Naive thymus-derived CD4-positive, alpha-beta T cell (primary cell): Measurements from ENCODE around the gene GABRA4. TPM values are rescaled to one million over a fixed set of nuclear protein-coding genes. Genes with fewer than 3 reads are reported as not detected.
A peak's percentile ranks its signal among the peaks of the same experiment; 100 is the strongest.

ENCODE experiments used
- ATAC-seq: fragments of 150-1000 bp; cut with Tn5 transposase; 2 replicates; pipeline ENCODE4 v1.10.0; 2021; ENCODE audit warnings: mild to moderate bottlenecking, moderate library complexity
- CTCF ChIA-PET: fragments of 350-600 bp; sonication (Branson Sonifier 250); formaldehyde crosslinking; loops from one replicate; lab custom pipeline; 2021; ENCODE audit warnings: antibody characterized with exemption; lab: Charles Lee
- POLR2A ChIA-PET: fragments of 350-600 bp; sonication (Branson Sonifier 250); formaldehyde crosslinking; loops from one replicate; lab custom pipeline; 2021; ENCODE audit warnings: antibody characterized with exemption, inconsistent platforms; lab: Charles Lee
- DNase-seq, 9 donors: peaks; one replicate each; pipeline versions ENCODE4 v3.0.0 to v3.0.0-alpha.2; 2020 to 2022; ENCODE audit warnings: mixed read lengths in 1 of 9
- H3K27ac ChIP-seq: one replicate; pipeline ENCODE4 v1.7.0; 2013; ENCODE audit warnings: mild to moderate bottlenecking, low read depth, low read length, moderate library complexity
- H3K27me3 ChIP-seq, 2 donors: one replicate each; pipeline ENCODE4 v1.7.0; 2013; ENCODE audit warnings: low read length in 2 of 2, mild to moderate bottlenecking in 2 of 2, moderate library complexity in 2 of 2; ENCODE audit not compliant: control insufficient read depth in 2 of 2, insufficient read depth in 2 of 2
- H3K36me3 ChIP-seq, 3 experiments: 1 replicate in 2 of 3; 2 replicates in 1 of 3; pipeline ENCODE4 v1.7.0; 2013; ENCODE audit warnings: low read length in 3 of 3, mild to moderate bottlenecking in 3 of 3, moderate library complexity in 1 of 3; ENCODE audit not compliant: insufficient read depth in 3 of 3, control insufficient read depth in 2 of 3
- H3K4me1 ChIP-seq, 2 donors: one replicate each; pipeline ENCODE4 v1.7.0; 2013; ENCODE audit warnings: low read length in 2 of 2, mild to moderate bottlenecking in 2 of 2, moderate library complexity in 1 of 2; ENCODE audit not compliant: control insufficient read depth in 2 of 2, insufficient read depth in 2 of 2
- H3K4me3 ChIP-seq: 2 replicates; pipeline ENCODE4 v1.7.0; 2013; ENCODE audit warnings: mild to moderate bottlenecking, low read length
- H3K9me3 ChIP-seq, 3 experiments: 1 replicate in 2 of 3; 2 replicates in 1 of 3; pipeline ENCODE4 v1.7.0; 2013; ENCODE audit warnings: low read length in 3 of 3; ENCODE audit not compliant: control insufficient read depth in 2 of 3
- H3K27ac Mint-ChIP-seq, 9 donors: one replicate each; pipeline ENCODE4 v1.8.0; 2020 to 2022; ENCODE audit warnings: mixed read lengths in 9 of 9, mild to moderate bottlenecking in 8 of 9, moderate library complexity in 5 of 9, inconsistent platforms in 2 of 9
- H3K27me3 Mint-ChIP-seq, 5 donors: one replicate each; pipeline ENCODE4 v1.8.0; 2021 to 2022; ENCODE audit warnings: mixed read lengths in 5 of 5, mild to moderate bottlenecking in 1 of 5
- H3K36me3 Mint-ChIP-seq, 5 donors: one replicate each; pipeline ENCODE4 v1.8.0; 2020 to 2022; ENCODE audit warnings: mixed read lengths in 5 of 5, mild to moderate bottlenecking in 3 of 5, inconsistent platforms in 1 of 5
- H3K4me1 Mint-ChIP-seq, 7 donors: one replicate each; pipeline ENCODE4 v1.8.0; 2020 to 2022; ENCODE audit warnings: mixed read lengths in 7 of 7, mild to moderate bottlenecking in 3 of 7, inconsistent platforms in 1 of 7
- H3K4me3 Mint-ChIP-seq, 10 donors: one replicate each; pipeline ENCODE4 v1.8.0; 2020 to 2022; ENCODE audit warnings: mild to moderate bottlenecking in 10 of 10, mixed read lengths in 10 of 10, moderate library complexity in 6 of 10, inconsistent platforms in 2 of 10
- H3K9me3 Mint-ChIP-seq, 11 donors: one replicate each; pipeline ENCODE4 v1.8.0; 2020 to 2022; ENCODE audit warnings: mixed read lengths in 11 of 11, mild to moderate bottlenecking in 4 of 11, inconsistent platforms in 1 of 11, moderate library complexity in 1 of 11
- intact Hi-C, 2 donors: fragments of 100-400 bp; cut with micrococcal nuclease; formaldehyde crosslinking; loops; one replicate each; pipeline ENCODE4 v1.15.1; 2023
- polyA plus RNA-seq, 2 donors: library from polyadenylated mRNA; unstranded; fragments of 300-500 nt; fragmentation: Illumina TruSeq; gene quantifications; one replicate each; pipeline ENCODE4 v1.2.3, GENCODE V29; 2021
- total RNA-seq, 6 experiments: library from RNA in 5 of 6; stranded (reverse) in 5 of 6; gene quantifications; 1 replicate in 5 of 6; 2 replicates in 1 of 6; pipeline ENCODE4 v1.2.3 and lab custom pipeline; 2021 to 2026

GABRA4 gene
- total RNA-seq (not detected), polyA plus RNA-seq (not detected), total RNA-seq (lab: John Stamatoyannopoulos, UW) (not detected)

- H3K9me3 ChIP-seq, result no peaks in the 10 kb centered on the region
- H3K27me3 Mint-ChIP-seq, result peaks cover 49 to 71% (median 60%) of the 10 kb centered on the region in 5 donors
- no peaks in the 10 kb centered on the region for H3K27me3 ChIP-seq
- H3K36me3 Mint-ChIP-seq, result no peaks in the 10 kb centered on the region
- no peak within 1 kb of the TSS for H3K27ac Mint-ChIP-seq
- no peak within 1 kb of the TSS for H3K4me3 ChIP-seq
- intact Hi-C loops, result loop anchor here in 1 of 2 donors (2.0 kb wide), 1 partner anchor 39 kb away; no protein-coding TSS in a partner anchor
- DNase-seq (no peak), ATAC-seq (no peak)
- H3K27ac ChIP-seq, result no peak within 1 kb of the TSS
- no peaks in the 10 kb centered on the region for H3K4me1 ChIP-seq
- CTCF ChIA-PET, result no interaction called here
- peaks cover 0 to 25% (median 16%) of the 10 kb centered on the region in 7 donors for H3K4me1 Mint-ChIP-seq
- peak within 1 kb of the TSS; percentile 41 to 72 (median 62) for H3K4me3 Mint-ChIP-seq
- POLR2A ChIA-PET, result no interaction called here
- H3K36me3 ChIP-seq, result no peaks in the 10 kb centered on the region
- H3K9me3 Mint-ChIP-seq, result peaks cover 0 to 3% (median 0%) of the 10 kb centered on the region in 11 donors
Observed at GRCh38 chr4:46993075-46994006, at the start of gene GABRA4. Gene GABRA4 (minus strand): TSS chr4:46993581. CDS start chr4:46993424, 157 bp downstream.

DNA sequence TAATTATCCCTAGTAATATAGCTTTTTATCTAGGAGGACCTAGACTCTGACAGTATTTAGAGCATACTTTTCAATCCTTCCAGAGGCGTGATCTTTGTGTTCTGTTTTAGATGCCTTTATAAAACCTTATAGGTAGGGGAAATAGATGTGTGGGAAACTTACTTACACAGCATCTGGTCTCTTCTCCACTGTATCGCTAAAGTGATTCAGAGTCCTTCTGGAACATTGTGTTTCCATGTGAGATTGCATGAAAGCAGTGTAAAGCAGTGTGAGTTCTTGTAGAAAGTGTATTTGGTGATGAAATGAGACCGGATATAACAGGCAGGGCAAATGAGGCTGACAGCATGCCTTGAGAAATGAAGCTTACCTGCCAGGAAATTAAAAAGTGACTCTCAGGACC is 47.4 kb upstream of the GABRA4 start:
- no peak for DNase-seq

DNA sequence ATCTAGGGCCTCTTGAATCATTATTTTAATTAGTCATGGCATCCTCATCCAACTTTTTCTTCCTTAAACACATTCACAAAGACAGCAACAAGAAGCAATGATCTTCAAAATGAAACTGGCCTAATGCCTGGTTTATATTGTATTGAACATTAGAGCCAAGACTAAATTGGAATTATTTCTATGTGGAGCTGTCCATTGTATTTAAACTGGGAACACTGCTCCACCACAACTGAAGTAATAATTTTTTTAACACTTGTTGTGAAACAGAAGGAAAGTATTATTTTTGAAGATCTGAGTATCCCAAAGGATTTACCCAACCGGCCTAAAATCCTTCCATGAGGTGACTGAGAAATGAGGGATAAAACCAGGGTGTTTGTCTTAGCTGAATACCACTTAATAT is 44.9 kb upstream of the GABRA4 start:
- intact Hi-C loops, result no loop called here
- no peaks in the 10 kb centered on the region for H3K36me3 Mint-ChIP-seq
- Histone ChIP-seq H3K36me3 (no peaks in the 10 kb centered on the region), H3K27me3 (no peaks in the 10 kb centered on the region), H3K27ac (no peak overlapping the region), H3K4me3 (no peak overlapping the region), H3K4me1 (no peaks in the 10 kb centered on the region), H3K9me3 (no peaks in the 10 kb centered on the region)
- ChIA-PET POLR2A (no interaction called here), CTCF (no interaction called here)
- DNase-seq (no peak), ATAC-seq (no peak)
- H3K27me3 Mint-ChIP-seq, result peaks cover 9 to 43% (median 31%) of the 10 kb centered on the region in 5 donors
- H3K27ac Mint-ChIP-seq, result no peak overlapping the region
- H3K4me1 Mint-ChIP-seq, result no peaks in the 10 kb centered on the region
- H3K9me3 Mint-ChIP-seq, result no peaks in the 10 kb centered on the region
- H3K4me3 Mint-ChIP-seq, result no peak overlapping the region

More for the DNA sequence above, 47.4 kb upstream of the GABRA4 start:
- intact Hi-C loops, result no loop called here
- ChIA-PET POLR2A (no interaction called here), CTCF (no interaction called here)
- H3K27ac Mint-ChIP-seq, result no peak overlapping the region
- H3K4me1 ChIP-seq, result no peaks in the 10 kb centered on the region
- H3K27me3 ChIP-seq, result no peaks in the 10 kb centered on the region
- H3K9me3 ChIP-seq, result no peaks in the 10 kb centered on the region
- peaks cover 0 to under 1% (median 0%) of the 10 kb centered on the region in 11 donors for H3K9me3 Mint-ChIP-seq
- H3K36me3 Mint-ChIP-seq, result no peaks in the 10 kb centered on the region
- H3K27ac ChIP-seq, result no peak overlapping the region
- H3K36me3 ChIP-seq, result no peaks in the 10 kb centered on the region
- H3K4me1 Mint-ChIP-seq, result no peaks in the 10 kb centered on the region
- H3K4me3 ChIP-seq, result no peak overlapping the region
- H3K4me3 Mint-ChIP-seq, result no peak overlapping the region
- H3K27me3 Mint-ChIP-seq, result peaks cover 0 to 49% (median 22%) of the 10 kb centered on the region in 5 donors
- no peak for ATAC-seq

GRCh38 chr4:47032405-47033106 is 39.2 kb upstream of the GABRA4 start:
- H3K27ac Mint-ChIP-seq, result no peak overlapping the region
- H3K36me3 ChIP-seq, result no peaks in the 10 kb centered on the region

DNA sequence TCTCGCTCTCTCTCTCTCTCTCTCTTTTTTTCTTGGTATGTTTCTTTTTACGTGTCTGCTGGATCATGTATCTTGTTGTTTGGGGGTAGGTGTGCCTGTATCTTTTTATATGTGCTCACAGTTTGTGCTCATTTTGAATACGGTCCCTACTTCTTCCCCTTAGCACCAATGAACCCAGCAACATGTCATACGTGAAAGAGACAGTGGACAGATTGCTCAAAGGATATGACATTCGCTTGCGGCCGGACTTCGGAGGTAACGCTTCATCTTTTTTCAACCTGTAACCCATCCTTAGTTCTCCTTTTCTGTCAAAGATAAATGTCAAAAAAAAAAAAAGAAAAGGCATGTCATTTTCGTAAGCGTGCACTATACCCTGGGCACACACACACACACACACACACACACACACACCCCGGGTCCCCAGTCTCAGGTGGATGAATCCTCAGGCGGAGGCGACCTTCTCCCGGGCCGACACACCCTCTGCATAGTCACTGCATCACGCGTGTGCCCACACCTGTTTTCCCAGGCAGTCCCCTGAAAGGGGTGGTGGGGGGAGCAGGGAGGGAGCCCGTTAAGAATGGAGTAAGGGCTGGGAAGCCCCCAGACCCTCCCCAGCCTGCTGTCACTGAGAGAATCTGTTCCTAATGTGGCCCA is 38.5 kb upstream of the GABRA4 start:
- intact Hi-C loops, result loop anchor here (1.0 to 5.0 kb wide), 6 partner anchors 21 to 190 kb away; no protein-coding TSS in a partner anchor

More at GRCh38 chr4:47032405-47033106, 39.2 kb upstream of the GABRA4 start:
- Mint-ChIP-seq H3K9me3 (no peaks in the 10 kb centered on the region), H3K4me1 (peaks cover 12 to 21% (median 17%) of the 10 kb centered on the region in 7 donors), H3K27me3 (peaks cover 48 to 65% (median 59%) of the 10 kb centered on the region in 5 donors), H3K4me3 (peak overlapping the region; percentile 47 to 79 (median 73)), H3K36me3 (no peaks in the 10 kb centered on the region)
- Histone ChIP-seq H3K9me3 (no peaks in the 10 kb centered on the region), H3K4me1 (peaks cover 5 to 12% of the 10 kb centered on the region in 2 donors), H3K27ac (no peak overlapping the region), H3K4me3 (peak overlapping the region; percentile 32), H3K27me3 (peaks cover 0 to 14% of the 10 kb centered on the region in 2 donors)
- DNase-seq (peak in 3 of 9 donors; percentile 13 to 27 (median 17)), ATAC-seq (peak; percentile 72)
- POLR2A ChIA-PET, result no interaction called here
- intact Hi-C loops, result loop anchor here (1.0 to 5.0 kb wide), 5 partner anchors 38 to 190 kb away; no protein-coding TSS in a partner anchor
- CTCF ChIA-PET, result no interaction called here

More for the DNA sequence above, 38.5 kb upstream of the GABRA4 start:
- ChIA-PET CTCF (no interaction called here), POLR2A (no interaction called here)
- Histone ChIP-seq H3K27ac (no peak overlapping the region), H3K4me3 (peak overlapping the region; percentile 32), H3K4me1 (peaks cover 5 to 12% of the 10 kb centered on the region in 2 donors), H3K36me3 (no peaks in the 10 kb centered on the region), H3K27me3 (peaks cover 0 to 14% of the 10 kb centered on the region in 2 donors), H3K9me3 (no peaks in the 10 kb centered on the region)
- Mint-ChIP-seq H3K4me1 (peaks cover 12 to 21% (median 17%) of the 10 kb centered on the region in 7 donors), H3K36me3 (no peaks in the 10 kb centered on the region), H3K4me3 (peak overlapping the region; percentile 68 to 84 (median 74)), H3K27me3 (peaks cover 48 to 65% (median 59%) of the 10 kb centered on the region in 5 donors), H3K9me3 (no peaks in the 10 kb centered on the region), H3K27ac (no peak overlapping the region)
- peak in 2 of 9 donors; percentile 8 to 18 for DNase-seq
- ATAC-seq, result peak; percentile 41
